Suppressor macrophage treated with lipopolysaccharide for 1 hour (primary cell): Measurements from ENCODE around the gene TMEM200A.
"Not testable (repeated sequence)": the region's sequence is repeated elsewhere in the genome, so short reads cannot be mapped to it uniquely, and the experiment has no call there.

Experiments used
- DNase-seq, 3 donors: peaks; one replicate each; pipeline ENCODE4 v3.0.0-alpha.2; 2020 to 2022

TMEM200A gene

GRCh38 chr6:130365166-130366106, at the start of gene TMEM200A:
TSS of gene TMEM200A (plus strand) at chr6:130366017. CDS start at chr6:130440423, 74,406 bp downstream.
- DNase-seq: peak in 2 of 3 donors; percentile 27 to 54

- DNase-seq: no peak
Observed at GRCh38 chr6:130320908-130321307, 44.9 kb upstream of the TMEM200A start.

GRCh38 chr6:130322673-130323268, 43.0 kb upstream of the TMEM200A start:
- DNase-seq: peak; percentile 72 to 76 (median 74)

GRCh38 chr6:130324657-130325056, 41.2 kb upstream of the TMEM200A start:
- DNase-seq: no peak

GRCh38 chr6:130326496-130326895, 39.3 kb upstream of the TMEM200A start:
- no peak for DNase-seq

GRCh38 chr6:130337534-130337933, 28.3 kb upstream of the TMEM200A start:
- DNase-seq: no peak

GRCh38 chr6:130346324-130346723, 19.5 kb upstream of the TMEM200A start:
- not testable (repeated sequence) for DNase-seq

GRCh38 chr6:130354322-130354721, 11.5 kb upstream of the TMEM200A start:
- DNase-seq: no peak

GRCh38 chr6:130355572-130355971, 10.2 kb upstream of the TMEM200A start:
- no peak for DNase-seq

- DNase-seq: no peak
Observed at GRCh38 chr6:130357436-130357835, 8.4 kb upstream of the TMEM200A start.

- no peak for DNase-seq
Observed at GRCh38 chr6:130359736-130360135, 6.1 kb upstream of the TMEM200A start.

- DNase-seq: no peak
Observed at GRCh38 chr6:130362128-130362527, 3.7 kb upstream of the TMEM200A start.

GRCh38 chr6:130364224-130364780, 1.5 kb upstream of the TMEM200A start:
- no peak for DNase-seq

- peak in 2 of 3 donors; percentile 45 to 48 for DNase-seq
Observed at GRCh38 chr6:130366107-130367005, 539 bp downstream of the TMEM200A start.

GRCh38 chr6:130367767-130368166, 1.9 kb downstream of the TMEM200A start:
- DNase-seq: no peak

- no peak for DNase-seq
Observed at GRCh38 chr6:130368576-130368975, 2.8 kb downstream of the TMEM200A start.

GRCh38 chr6:130369831-130370230, 4.0 kb downstream of the TMEM200A start:
- DNase-seq: no peak

- no peak for DNase-seq
Observed at GRCh38 chr6:130371921-130372420, 6.2 kb downstream of the TMEM200A start.

GRCh38 chr6:130372786-130373185, 7.0 kb downstream of the TMEM200A start:
- no peak for DNase-seq

- no peak for DNase-seq
Observed at GRCh38 chr6:130373992-130374391, 8.2 kb downstream of the TMEM200A start.

- DNase-seq: no peak
Observed at GRCh38 chr6:130376936-130377335, 11.1 kb downstream of the TMEM200A start.

- no peak for DNase-seq
Observed at GRCh38 chr6:130377371-130377770, 11.6 kb downstream of the TMEM200A start.
